ENCODE data around the gene MC1R. TPM values are rescaled to one million over a fixed set of nuclear protein-coding genes. Genes with fewer than 3 reads are reported as not detected.

MC1R gene
- total RNA-seq, 6 experiments from 2014 or later, result 0.31 to 1.6 (median 0.77) TPM

- Histone ChIP-seq H3K4me1 (no peaks in the 10 kb centered on the region), H3K36me3 (peaks cover 0 to 92% (median 42%) of the 10 kb centered on the region in 4 donors), H3K27me3 (no peaks in the 10 kb centered on the region), H3K27ac (no peak overlapping the region), H3K4me3 (no peak overlapping the region), H3K9me3 (no peaks in the 10 kb centered on the region)
- ATAC-seq (no peak), DNase-seq (no peak)
- TF ChIP-seq POLR2A (IDR thresholded peaks at IDR 0.05), result no peak
- TF ChIP-seq CTCF (IDR thresholded peaks at IDR 0.05), result no peak
- intact Hi-C loops (cut with DNase I), result no loop called here
- 81% methylated on average over 4 of the region's 9 CpGs for WGBS (ENCODE audit: insufficient coverage, low coverage, low lambda C conversion rate, missing lambda C conversion rate)
Observed at GRCh38 chr16:89890200-89890599, 28.5 kb upstream of the MC1R start.

- no peak overlapping the region for H3K27ac ChIP-seq
- no peaks in the 10 kb centered on the region for H3K27me3 ChIP-seq
- 71% methylated on average over 6 of the region's 16 CpGs for WGBS (ENCODE audit: insufficient coverage, low coverage, low lambda C conversion rate, missing lambda C conversion rate)
- intact Hi-C loops (cut with DNase I), result no loop called here
- no peak for TF ChIP-seq CTCF (IDR thresholded peaks at IDR 0.05)
- no peak for TF ChIP-seq POLR2A (IDR thresholded peaks at IDR 0.05)
- no peaks in the 10 kb centered on the region for H3K4me1 ChIP-seq
- peaks cover 0 to 92% (median 40%) of the 10 kb centered on the region in 4 donors for H3K36me3 ChIP-seq
- H3K9me3 ChIP-seq, result no peaks in the 10 kb centered on the region
- ATAC-seq (peak in 1 of 4 donors; percentile 15), DNase-seq (no peak)
- H3K4me3 ChIP-seq, result no peak overlapping the region
Observed at GRCh38 chr16:89890886-89891657, 27.6 kb upstream of the MC1R start.

GRCh38 chr16:89892055-89892630 is 26.5 kb upstream of the MC1R start:
- no peak for ATAC-seq
- no peak for DNase-seq
- Histone ChIP-seq H3K4me3 (no peak overlapping the region), H3K36me3 (peaks cover 0 to 92% (median 36%) of the 10 kb centered on the region in 4 donors), H3K4me1 (no peaks in the 10 kb centered on the region), H3K9me3 (no peaks in the 10 kb centered on the region), H3K27me3 (no peaks in the 10 kb centered on the region), H3K27ac (no peak overlapping the region)
- intact Hi-C loops (cut with DNase I), result no loop called here
- no peak for TF ChIP-seq CTCF (IDR thresholded peaks at IDR 0.05)
- WGBS (ENCODE audit: insufficient coverage, low coverage, low lambda C conversion rate, missing lambda C conversion rate), result 90% methylated on average over 10 of the region's 18 CpGs

GRCh38 chr16:89892635-89893034 is 26.0 kb upstream of the MC1R start:
- no peak overlapping the region for H3K27ac ChIP-seq
- ATAC-seq (no peak), DNase-seq (no peak)
- intact Hi-C loops (cut with DNase I), result no loop called here
- WGBS (ENCODE audit: insufficient coverage, low coverage, low lambda C conversion rate, missing lambda C conversion rate), result 89% methylated on average over 1 of the region's 9 CpGs
- peaks cover 0 to 92% (median 32%) of the 10 kb centered on the region in 4 donors for H3K36me3 ChIP-seq
- H3K4me1 ChIP-seq, result no peaks in the 10 kb centered on the region
- H3K9me3 ChIP-seq, result no peaks in the 10 kb centered on the region
- no peak for TF ChIP-seq CTCF (IDR thresholded peaks at IDR 0.05)
- TF ChIP-seq POLR2A (IDR thresholded peaks at IDR 0.05), result no peak
- no peaks in the 10 kb centered on the region for H3K27me3 ChIP-seq
- H3K4me3 ChIP-seq, result no peak overlapping the region

Measured in right lobe of liver (tissue), 6 donors.